HG03280 (cell line): ENCODE measurements around the gene PRKAG2.
"Not testable (repeated sequence)": the region's sequence is repeated elsewhere in the genome, so short reads cannot be mapped to it uniquely, and the experiment has no call there.

Source experiments
- ATAC-seq: cut with Tn5 transposase; IDR thresholded peaks from one replicate; pipeline ENCODE4 v1.9.1; 2021; ENCODE audit warnings: mild to moderate bottlenecking, moderate library complexity; ENCODE audit not compliant: unreplicated experiment

The PRKAG2 gene

DNA sequence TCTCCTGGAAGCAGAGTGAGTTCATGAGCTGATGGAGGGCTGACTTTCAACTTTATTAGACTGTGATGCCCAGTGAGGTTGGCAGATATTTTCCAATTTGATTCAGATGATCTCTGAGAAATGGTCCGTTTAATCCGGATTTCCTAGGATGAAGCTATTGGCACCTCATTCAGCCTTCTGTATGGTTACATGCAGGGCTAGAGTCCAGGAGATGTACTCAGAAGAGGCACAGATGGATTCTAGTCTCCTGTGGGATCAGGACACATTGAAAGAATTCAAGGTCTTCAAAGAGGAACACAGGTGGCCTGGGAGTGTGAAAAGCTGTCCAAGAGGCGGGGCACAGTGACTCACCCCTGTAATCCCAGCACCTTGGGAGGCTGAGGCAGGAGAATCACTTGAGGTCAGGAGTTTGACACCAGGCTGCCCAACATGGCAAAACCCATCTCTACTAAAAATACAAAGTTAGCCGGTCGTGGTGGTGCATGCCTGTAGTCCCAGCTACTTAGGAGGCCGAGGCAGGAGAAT lies 334.2 kb downstream of the PRKAG2 start:
- no peak for ATAC-seq

DNA sequence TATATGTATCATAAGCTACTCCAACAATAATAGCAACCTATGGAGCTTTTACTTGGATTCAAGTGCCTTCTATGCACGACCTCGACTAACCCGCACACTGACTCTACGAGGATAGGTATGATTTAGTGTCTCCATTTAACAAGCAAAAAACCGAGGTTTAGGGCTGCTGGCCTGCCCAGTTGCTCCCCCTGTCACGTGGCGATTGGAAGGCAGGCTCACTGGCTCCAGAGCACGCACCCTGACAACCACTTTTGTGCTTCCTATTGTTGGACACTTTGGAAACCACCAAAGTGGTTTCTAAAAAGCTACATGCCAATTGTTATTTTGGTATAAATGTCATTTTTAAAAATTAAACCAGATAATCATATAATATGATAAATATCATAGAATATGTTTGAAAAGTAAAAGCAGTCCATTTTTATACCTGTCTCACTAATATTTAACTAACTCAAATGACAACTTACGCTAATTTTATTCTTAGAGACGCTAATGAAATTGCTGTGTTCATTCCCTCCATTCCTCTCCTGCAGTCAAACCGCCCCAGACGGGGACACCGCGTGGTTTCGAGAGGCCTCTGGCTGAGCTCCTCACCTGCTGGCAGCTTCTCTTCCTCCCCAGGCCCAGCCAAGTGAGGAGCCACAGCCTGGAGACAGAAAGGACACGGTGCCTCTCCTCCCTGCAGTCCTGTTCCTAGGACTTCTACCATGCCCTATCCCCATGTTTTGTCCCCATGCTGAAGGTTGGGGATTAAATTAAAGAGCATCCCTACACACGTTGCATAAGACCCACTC lies 335.0 kb downstream of the PRKAG2 start:
- no peak for ATAC-seq

DNA sequence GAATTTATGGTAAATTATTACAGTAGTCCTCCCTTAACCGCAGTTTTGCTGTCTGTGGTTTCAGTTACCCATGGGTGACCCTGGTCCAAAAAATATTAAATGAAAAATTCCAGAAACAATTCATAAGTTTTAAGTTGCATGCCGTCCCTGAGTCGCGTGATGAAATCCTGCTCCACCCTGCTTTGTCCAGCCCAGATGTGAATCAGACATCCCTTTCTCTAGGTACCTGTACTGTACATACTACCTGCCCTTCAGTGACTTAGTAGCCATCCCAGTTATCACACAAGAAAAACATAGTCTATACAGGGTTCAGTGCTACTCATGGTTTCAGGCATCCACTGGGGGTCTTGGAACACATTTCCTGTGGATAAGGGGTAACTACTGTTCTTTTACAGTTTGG lies 336.8 kb downstream of the PRKAG2 start:
- ATAC-seq: no peak

DNA sequence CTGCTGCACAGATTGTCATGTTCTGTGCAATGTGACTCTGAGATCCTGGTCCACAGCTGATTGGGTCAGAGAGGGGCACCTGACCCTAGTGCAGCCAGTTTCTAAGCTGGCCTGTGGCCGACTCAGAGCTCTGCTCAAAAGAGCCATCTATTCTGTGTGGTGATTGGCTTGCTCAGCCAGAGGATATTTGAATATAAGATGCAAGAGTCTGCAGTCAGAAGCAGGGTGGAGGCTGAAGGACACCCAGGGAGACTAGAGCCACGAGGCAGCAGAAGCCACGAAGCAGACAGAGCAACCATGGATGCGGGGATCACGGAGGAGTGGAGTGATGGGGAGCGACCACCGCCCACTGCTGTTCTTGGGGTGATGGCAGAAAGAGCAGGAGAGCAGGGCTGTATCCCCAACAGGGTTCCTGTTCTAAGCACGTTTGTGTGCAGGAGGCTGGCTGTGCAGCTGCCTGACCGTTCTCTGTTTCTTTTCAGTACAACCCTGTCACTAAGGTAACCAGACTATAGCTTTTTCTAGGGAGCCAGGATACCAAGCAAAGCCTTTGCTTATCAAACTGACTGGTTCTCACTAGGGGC lies 337.7 kb downstream of the PRKAG2 start:
- peak; percentile 48 for ATAC-seq

DNA sequence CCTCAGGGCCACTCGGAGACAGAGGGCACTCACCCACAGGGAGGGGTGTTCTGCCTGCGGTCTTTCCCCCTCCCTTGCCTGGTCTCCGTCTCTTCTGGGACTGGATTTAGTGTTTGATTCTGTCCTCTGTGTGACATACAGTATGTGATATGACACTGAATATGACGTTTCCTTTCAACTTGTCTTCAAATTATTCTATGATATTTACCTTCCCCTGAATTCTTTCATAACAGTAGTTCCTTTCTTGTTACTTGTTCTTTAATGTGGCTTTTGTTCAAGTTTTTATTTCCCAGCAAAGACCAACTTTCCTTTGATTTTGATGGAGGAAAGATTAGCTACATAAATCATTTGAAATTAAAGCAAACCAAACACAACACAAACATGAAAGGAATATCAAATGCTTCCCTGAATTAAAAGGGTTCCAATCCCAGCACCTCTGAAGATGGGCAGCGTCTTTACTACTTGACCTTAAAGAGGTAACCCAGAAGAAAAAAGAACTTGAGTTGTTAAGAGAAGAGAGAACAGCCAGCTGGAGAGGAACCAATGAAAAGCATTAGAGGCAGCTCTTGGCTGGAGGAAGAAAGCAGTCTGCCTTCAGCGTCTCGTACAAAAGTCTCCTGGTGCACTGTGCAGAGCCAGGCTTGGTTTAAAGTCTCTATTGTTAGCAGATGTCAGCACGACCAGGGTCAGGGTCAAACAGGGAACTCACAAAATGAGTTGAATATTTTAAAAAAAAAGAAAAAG lies 338.9 kb downstream of the PRKAG2 start:
- ATAC-seq: no peak

DNA sequence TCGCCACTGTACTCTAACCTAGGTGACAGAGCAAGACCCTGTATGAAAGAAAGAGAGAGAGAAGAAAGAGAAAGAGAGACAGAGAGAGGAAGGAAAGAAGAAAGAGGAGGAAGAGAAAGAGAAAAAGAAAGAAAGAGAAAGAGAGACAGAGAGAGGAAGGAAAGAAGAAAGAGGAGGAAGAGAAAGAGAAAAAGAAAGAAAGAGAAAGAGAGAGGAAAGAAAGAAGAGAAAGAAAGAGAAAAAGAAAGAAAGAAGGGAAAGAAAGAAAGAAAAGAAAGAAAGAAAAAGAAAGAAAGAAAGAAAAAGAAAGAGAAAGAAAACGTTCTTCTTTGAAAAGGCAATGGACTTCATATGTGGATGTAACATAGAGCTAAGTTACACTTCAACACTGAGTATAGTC lies 340.7 kb downstream of the PRKAG2 start:
- not testable (repeated sequence) for ATAC-seq

DNA sequence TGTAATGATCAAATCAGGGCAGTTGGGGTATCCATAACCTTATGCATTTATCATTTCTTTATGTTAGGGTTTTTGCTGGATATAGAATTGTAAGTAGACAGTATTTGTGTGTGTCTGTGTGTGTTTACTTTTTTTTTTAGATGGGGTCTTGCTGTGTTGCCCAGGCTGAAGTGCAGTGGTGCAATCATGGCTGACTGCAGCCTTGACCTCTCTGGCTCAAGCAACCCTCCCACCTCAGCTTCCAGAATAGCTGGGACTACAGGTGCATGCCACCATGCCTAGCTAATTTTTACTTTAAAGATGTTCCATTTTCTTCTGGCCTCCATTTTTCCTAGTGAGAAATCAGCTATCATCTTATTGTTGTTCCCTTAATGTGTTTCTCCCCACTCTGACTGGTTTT lies 347.1 kb downstream of the PRKAG2 start:
- ATAC-seq: no peak

DNA sequence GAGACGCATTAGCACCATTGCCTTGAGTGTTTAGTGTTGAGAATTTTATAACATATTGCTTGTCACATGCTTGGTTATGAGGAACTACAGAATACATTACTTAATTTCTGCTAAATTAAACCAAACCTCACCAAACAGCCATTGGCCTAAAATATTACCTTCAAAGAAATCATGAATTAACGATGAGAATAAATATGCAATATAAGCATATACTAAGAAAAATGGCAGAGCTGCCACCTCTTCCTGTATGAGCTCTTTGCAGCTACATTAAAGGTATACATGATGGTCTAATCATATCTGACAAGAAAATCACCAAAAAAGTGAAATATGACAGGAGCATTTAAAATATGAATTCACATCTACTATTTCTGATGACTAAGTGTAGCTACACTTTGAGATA lies 352.1 kb downstream of the PRKAG2 start:
- no peak for ATAC-seq

DNA sequence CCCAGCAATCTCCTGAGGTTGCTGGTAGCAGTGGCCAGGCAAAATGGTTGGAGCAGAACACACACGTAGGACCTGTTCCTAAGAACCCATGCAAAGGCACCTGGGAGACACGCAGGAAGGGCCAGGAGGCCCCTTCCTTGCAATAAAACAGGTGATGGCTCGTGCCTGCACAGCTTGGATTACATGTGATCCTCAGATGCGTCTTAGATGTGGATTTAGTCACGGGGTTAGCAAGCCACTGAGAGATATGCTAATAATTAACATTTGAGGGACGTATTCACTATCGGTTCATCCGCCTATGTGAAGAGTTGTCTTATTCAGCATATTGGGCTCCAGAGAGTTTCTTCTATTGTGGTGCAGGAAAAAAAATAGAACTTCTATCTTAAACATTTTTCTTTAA lies 352.6 kb downstream of the PRKAG2 start:
- no peak for ATAC-seq

DNA sequence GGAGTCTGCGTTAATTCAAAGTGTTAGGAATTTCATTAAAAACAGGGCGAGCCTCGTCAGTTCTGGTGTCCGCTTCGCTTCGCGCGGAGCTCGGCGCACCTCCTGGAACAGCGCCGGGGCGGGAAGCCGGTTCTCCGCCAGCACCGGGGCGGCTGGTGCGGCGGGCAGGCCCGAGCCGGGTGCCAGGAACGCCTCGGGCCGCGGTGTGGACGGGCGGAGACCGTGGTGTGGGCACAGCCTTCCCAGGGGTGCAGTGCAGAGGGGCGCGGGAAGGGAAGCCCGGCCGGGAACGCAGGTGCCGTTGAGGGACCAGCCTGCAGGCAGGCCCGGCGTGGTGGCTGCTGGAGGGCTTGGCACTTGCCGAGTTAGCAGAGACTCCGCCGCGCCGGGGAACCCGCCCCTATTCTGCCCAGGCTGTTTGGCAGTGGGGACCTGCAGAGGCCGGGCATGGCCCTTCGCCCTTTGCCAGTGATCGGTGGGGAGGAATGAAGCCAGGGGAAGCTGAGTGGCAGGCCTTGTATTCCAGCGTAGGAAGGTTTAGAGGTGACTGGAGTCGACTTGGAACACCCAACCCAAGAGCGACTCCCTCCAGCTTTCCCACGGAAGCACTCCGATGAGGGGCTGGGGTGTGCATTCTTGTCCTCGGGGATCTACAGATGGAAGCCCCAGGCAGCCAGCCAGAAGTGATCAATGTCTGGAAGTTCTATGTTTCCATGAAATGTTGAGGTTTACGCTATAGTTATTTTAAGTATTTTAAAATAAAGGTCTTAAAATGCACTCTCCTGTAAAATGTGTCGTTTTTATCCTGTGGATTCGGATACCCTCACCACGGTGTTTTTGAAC lies 356.3 kb downstream of the PRKAG2 start:
- ATAC-seq: no peak

DNA sequence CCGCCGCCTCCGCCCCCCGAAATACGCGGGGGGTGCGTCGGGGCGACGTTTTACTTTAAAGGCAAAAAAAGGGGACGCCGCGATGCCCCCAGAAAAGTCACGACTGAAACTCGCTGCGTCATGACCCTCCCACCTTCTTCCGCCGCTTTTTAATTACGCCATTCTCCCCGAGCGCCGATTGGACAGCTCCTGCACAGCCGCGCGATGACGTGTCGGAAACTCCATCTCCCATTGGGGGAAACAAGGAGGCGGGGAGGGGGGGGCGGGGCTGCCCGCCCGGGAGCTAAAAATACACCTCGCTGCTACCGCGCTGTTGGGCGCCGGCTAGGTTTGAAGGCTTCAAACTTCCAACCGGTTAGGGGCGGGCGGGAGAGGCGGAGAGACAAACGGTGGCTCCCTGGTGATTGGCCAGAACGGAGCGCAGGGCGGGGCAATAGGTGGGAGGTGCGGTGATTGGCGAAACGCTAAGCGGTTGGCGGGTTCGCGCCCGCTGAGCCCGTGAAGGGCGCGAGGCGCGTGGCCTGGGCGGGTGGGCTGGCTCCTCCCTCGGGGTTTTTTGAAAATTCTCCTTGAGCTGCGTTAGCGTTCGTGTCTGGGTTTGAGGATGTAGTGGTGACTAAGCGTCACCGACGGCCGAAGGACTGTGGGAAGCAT lies 357.0 kb downstream of the PRKAG2 start, which contains the start of gene RHEB:
Gene RHEB (minus strand): TSS at position 131 of the 654 bp plus-strand sequence. CDS start 384 bp downstream, outside the sequence.
- peak; percentile 71 for ATAC-seq

DNA sequence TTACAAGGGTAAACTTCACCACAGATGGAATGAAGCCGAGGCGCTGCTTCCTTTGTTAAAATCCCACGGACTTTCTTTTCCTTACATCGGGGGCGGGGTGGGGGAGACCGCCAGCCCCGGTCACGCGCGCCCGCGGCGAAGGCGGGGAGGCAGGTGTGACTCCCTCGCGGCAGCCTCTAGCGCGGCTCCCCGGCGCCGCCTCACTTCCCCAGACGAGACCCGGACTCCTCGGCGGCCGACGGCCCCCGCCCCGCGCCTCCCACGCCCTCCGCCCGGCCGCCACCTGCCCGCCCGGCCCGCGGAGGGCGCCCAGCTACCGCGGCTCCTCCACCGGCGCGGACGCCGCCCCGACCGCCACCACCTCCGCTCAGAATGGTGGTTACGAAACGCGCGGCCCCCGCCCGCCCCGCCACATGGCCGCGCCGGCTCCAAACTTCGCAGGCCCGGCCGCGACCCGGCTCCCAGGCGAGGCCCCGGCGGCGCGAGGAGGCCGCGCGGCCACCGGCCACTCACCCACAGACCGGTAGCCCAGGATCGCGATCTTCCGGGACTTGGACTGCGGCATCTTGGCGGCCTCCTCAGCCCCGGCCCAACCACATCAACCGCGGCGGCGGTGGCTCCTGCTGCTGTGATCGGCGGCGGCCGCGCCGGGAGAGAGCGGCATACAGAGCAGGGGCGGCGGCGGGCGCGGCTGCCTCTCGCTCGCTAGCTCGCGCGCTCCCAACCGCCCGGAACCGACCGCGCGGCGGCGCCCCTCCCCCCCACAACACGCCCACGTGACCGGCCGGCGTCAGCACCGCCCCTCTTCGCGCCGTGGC lies 357.8 kb downstream of the PRKAG2 start:
- peak; percentile 52 for ATAC-seq

DNA sequence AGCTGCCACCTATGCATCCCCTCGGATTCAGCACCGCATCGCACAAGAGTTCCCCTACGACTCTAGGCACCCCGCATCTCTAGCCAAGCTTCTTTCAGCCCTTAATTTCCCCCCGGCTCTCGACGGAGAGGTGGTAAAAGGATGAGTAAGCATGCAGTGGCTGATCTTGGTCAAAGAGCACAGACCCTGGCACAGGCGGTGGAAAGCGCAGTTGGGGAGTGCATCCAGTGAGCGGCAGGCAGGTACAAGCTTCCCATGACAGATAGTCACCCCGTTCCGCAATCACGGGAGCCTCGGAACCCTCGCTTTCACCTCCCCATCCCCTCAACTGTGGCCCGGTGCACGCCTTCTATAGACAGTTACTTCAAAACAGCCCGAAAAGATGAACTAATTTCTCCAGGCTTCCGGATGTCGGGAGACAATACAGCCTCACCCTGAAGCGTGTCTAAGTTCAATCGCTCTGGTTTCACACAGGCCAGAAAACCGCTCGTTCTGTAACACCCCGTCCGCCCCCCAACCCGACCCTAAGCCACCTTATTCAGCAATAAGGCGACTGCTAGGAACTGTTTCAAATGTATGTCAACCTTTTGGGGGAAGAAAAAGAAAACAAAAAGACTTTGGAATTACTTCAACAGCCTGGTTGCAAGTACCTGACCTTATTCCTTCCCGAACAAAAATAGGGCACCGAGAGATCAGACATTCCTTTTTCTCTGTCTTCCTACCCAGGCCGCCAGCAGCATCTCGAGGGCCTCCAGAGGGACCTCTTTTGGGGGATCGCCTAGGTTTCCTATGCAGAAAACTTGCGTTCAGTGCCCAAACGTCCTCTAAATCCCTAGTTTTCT lies 358.6 kb downstream of the PRKAG2 start:
- no peak for ATAC-seq

DNA sequence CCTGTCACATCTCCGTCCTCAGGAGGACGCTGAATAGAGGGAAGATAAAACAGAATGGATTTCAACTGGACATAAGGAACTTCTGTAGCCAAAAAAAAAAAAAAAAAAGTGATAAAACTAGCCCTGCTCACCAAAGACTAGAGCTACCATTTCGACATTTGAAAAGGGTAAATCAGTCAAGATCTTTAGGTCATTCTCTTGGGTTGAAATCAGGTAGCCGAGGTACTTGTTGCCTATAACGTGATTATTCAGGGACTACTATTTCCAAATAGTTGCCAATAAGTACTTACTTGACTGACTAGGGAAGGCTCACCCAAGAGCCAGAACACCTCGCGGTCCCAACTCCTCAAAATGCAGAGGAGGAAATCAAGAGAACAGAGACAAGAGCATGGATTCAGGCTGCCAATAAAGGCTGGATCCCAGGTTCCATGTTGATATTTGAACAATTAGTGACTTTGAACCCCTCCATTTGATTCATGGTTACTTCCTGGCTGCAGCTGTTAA lies 359.3 kb downstream of the PRKAG2 start:
- no peak for ATAC-seq

DNA sequence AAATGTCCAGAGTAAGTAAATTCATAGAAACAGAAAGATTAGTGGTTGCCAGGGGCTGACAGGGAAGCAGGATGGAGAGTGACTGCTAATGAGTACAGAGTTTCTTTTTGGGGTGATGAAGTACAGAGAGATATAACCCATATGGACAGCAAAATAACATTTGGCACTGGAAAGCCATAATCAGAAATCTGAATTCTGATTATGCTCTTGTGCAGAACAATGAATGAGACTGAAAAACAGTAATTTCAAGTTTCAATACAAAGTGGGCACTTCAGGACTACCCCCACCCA lies 361.7 kb downstream of the PRKAG2 start:
- ATAC-seq: no peak

DNA sequence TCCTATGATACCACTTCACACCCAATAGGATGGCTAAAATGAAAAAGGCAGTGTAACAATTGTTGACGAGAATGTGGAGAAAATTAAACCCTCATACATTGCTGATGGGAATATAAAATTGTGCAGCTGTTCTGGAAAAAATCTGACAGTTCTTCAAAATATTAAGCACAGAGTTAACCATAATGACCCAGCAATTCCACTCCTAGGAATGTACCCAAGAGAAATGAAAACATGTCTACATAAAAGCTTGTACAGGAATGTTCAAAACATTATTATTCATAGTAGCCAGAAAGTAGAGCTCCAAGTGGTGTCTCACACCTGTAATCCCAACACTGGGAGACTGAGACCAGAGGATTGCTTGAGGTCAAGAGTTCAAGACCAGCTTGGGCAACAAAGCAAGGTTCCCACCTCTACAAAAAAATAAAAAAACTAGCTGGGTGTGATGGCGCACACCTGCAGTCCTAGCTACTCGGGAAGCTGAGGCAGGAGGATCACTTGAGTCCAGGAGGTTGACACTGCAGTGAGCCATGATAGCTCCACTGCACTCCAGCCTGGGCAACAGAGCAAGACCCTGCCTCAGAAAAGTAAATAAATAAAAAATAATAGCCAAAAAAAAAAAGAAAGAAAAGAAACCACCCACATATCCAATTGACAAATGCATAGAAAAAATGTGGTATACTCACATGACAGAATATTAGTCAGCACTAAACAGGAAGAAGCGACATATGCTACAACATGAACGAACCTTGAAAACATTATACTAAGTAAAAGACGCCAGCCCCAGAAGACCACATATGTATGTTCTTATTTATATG lies 362.2 kb downstream of the PRKAG2 start:
- ATAC-seq: no peak

DNA sequence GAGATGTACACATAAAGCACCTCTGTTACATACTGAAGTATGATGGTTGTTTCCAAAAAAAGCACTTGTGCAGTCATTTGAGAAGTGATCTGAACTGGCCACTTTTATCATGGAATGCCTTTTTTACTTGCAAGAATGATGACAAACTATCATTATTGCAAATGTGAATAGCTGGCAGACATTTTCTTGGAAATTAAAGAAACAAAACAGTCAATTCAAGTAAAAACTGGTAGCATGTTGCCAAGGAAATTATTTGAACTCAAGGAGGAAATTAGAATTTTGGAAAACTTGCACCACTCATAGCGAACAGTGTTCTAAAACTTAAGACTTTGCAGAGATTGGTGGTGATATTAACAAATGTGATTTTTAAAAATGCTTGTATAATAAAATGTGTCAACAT lies 363.8 kb downstream of the PRKAG2 start:
- ATAC-seq: no peak

DNA sequence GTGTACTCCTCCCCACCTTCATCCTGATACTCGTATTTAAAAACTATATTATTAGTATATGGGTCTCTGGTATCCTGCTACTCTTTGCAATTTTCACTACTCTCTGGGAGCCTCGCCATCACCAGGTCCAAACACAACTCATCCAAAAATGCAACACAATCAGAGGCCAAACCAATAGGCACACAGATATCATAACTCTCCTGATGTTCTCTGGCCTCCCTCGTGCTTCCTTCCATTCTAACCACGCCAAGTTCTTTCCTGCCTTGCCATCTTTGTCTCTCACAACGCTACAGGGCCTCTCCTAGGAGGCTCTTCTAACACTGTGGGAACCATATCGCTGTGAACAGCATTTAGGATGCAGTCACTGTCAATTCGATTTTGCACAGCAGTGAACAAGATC lies 364.6 kb downstream of the PRKAG2 start:
- no peak for ATAC-seq
